ENCODE results near the gene PRICKLE3.

The PRICKLE3 gene

DNA sequence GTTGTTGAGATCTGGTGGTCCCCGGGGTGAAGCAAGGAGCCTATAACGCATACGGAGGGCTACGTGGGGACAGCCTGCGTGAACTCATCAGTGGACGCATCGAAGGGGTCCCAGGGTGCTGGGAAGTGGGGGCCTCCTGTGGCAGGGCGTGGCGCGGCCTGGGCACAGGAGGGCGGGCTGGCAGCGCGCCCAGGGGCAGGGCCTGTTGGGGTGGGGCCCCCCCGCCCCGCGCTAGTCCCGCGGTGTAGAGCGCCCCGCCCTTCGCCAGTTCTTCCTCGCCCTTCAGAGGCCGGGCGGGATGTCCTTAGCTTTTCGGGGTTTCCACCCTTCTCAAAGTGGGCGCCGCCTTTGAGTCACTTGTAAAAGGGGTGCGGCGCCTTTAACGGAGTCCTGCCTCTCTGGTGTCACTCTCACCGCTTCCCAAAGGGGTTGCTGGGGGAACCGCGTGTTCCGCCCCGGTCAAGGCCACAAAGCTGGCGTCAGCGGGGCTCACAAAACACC lies 13.8 kb downstream of the PRICKLE3 start:
- TF ChIP-seq, protein P1, sequence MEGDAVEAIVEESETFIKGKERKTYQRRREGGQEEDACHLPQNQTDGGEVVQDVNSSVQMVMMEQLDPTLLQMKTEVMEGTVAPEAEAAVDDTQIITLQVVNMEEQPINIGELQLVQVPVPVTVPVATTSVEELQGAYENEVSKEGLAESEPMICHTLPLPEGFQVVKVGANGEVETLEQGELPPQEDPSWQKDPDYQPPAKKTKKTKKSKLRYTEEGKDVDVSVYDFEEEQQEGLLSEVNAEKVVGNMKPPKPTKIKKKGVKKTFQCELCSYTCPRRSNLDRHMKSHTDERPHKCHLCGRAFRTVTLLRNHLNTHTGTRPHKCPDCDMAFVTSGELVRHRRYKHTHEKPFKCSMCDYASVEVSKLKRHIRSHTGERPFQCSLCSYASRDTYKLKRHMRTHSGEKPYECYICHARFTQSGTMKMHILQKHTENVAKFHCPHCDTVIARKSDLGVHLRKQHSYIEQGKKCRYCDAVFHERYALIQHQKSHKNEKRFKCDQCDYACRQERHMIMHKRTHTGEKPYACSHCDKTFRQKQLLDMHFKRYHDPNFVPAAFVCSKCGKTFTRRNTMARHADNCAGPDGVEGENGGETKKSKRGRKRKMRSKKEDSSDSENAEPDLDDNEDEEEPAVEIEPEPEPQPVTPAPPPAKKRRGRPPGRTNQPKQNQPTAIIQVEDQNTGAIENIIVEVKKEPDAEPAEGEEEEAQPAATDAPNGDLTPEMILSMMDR (IDR thresholded peaks at IDR 0.05; ENCODE audit: extremely low read depth, missing control alignments) = no peak
- peak; percentile 77 for DNase-seq (ENCODE audit: low spot score)

DNA sequence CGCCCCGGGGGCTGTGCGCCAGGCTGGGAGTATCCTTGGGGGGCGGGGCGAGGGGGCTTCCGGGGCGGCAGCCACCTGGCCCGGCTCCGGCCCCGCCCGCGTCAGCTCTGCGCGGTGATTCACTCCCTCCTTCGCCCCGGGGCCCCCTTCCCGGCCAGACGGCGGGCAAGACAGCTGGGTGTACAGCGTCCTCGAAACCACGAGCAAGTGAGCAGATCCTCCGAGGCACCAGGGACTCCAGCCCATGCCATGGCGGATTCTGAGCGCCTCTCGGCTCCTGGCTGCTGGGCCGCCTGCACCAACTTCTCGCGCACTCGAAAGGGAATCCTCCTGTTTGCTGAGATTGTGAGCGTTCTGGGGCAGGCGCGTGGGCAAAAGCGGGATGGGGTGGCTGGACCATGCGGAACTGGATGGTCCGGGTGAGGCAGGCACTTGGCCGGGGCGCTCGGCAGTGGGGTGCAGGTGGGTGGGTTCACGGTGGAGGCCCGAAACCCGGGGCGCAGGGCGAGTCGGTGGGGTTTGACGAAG lies 14.4 kb downstream of the PRICKLE3 start, which contains the start of gene PLP2:
Gene PLP2 (plus strand): TSS at position 147 of the 528 bp plus-strand sequence. CDS start 103 bp downstream, at position 250.
- peak; percentile 67 for DNase-seq (ENCODE audit: low spot score)
- TF ChIP-seq, protein P1 (IDR thresholded peaks at IDR 0.05; ENCODE audit: extremely low read depth, missing control alignments) = no peak

DNA sequence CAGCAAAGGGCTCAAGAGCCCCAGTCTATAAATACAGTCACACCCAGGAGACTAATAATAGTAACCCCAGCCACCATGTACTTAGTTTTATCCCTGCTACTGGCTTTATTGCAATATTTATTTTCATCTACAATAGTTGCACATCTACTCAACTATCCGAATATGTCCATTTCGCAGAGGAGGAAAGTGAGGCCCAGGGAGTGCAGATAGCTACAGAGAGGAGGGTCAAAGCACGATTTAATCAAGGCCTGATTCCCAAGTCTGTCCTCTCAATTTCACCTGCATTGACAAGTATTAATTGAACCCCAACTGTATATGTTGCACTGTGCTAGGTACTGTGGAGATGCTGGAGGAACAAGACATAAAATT lies 18.4 kb downstream of the PRICKLE3 start:
- no peak for DNase-seq (ENCODE audit: low spot score)

DNA sequence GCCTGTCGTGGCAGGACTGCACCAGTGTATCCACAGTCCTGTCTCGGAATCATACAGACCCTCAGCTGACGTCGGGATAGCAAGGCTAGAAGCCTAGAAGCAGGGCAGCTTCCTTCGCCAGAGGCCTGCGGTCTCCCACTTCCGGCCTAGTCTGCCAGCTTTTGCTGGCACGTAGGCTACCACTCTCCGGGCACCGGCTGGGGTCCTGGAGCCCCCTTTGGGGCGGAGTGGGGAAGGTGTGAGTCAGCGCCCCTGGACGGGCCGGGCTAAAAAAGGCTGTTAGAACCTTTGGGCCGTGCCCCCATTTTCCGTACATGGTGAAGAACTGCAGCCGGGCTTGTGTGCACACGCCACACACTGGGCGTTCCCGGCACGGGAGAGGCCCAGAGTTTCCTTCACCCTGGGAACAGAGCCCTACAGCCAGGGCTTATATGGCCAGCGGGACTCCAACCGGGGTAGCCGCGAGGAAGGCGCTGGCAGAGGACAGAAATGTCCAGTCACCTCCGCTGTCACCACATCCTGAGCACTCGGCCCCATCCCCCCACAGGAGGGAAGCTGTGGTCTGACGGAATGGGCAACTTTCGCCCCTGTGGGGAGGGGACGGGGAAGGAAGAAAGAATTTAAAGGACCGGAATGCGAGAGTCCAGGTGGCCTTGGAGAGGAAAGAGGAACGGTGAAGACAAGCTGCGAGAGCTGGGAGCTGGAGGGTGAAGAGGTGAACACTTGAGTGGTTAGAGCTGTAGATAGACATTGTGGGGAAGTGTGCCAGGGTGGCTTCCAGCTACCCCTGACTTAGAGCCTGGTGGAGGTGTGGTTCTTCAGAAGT lies 19.0 kb downstream of the PRICKLE3 start:
- no peak for DNase-seq (ENCODE audit: low spot score)
- TF ChIP-seq, protein P1 (IDR thresholded peaks at IDR 0.05; ENCODE audit: extremely low read depth, missing control alignments) = no peak

More for the DNA sequence above, 18.4 kb downstream of the PRICKLE3 start:
- TF ChIP-seq, protein P1 (IDR thresholded peaks at IDR 0.05; ENCODE audit: extremely low read depth, missing control alignments) = no peak

DNA sequence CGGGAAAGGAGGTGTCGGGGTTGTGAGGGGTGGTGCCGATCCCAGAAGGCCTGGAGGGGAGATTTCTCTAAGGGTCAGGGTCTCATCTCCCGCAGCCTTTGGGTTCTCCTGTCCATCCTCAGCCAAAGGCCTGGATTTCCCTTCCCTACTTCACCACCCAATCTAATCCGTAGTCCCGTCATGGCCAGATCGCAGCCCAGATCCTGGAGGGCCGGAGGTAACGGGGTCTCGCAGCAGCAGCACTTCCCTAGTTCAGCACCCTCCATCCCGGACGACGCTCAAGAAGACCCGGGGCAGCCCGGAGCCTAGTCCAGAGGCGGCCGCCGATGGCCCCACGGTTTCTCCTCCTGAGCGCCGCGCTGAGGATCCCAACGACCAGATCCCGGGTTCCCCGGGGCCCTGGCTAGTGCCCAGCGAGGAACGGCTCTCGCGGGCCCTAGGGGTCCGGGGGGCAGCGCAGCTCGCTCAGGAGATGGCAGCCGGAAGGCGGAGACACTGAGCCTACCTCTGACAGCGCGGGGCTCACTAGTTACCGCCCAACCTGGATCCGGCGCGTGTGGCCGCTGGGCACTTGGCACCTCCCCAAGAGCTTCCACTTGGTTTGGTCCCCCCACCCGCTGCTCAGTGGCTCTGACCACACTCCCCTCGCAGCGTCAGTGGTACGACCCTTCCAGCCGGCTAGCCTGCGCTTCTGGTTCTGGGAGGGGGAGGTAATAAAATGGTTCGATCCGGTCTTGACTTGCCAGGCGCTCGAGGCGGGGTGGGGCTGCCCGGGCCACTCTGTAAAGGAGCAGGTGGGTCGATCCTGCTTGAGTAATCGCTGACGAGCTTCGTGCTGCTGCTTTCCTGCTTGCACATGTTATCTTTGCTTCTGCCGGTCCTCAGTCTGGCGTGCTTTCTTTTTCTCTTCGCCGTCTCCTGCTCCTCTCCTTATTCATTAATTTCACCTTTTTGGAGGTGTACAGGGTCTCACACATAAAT lies 20.0 kb downstream of the PRICKLE3 start:
- TF ChIP-seq, protein P1 (IDR thresholded peaks at IDR 0.05; ENCODE audit: extremely low read depth, missing control alignments) = no peak
- DNase-seq (ENCODE audit: low spot score) = peak; percentile 51

DNA sequence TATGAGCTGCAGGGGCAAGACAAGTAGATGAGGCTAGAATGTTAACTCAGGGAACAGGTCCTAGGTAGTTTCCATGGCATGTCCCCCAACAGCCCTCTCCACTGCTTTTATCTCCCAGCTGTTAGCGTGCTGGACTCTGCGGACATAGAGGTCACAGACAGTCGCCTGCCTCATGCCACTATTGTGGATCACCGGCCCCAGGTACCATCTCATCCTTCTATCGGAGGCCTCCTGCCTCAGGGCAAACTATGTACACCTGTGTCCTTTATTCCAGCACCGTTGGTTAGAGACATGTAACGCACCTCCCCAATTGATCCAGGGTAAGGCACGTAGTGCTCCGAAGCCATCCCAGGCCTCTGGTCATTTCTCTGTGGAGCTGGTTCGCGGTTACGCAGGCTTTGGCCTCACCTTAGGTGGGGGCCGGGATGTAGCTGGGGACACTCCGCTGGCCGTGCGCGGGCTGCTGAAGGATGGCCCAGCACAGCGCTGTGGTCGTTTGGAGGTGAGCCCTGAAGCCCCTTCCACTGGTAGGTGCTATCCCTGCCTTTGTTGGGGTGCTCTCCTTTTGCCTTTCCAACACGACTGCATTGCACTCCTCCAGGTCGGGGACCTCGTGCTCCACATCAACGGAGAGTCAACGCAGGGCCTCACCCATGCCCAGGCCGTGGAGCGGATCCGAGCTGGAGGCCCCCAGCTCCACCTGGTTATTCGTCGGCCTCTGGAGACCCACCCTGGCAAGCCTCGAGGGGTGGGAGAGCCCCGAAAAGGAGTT lies 21.4 kb downstream of the PRICKLE3 start:
- TF ChIP-seq, protein P1 (IDR thresholded peaks at IDR 0.05; ENCODE audit: extremely low read depth, missing control alignments) = no peak
- no peak for DNase-seq (ENCODE audit: low spot score)
